ENCODE results near the gene HM13. TPM values are rescaled to one million over a fixed set of nuclear protein-coding genes. Genes with fewer than 3 reads are reported as not detected.

The HM13 gene
- total and polyA plus RNA-seq, 4 donors: 57.6 to 210 (median 99.1) TPM

GRCh38 chr20:31597481-31597855, 83.2 kb downstream of the HM13 start:
- no peak overlapping the region for H3K27ac ChIP-seq (ENCODE audit: low read depth in 1 of 2, low read length in 2 of 2)
- H3K4me1 ChIP-seq (ENCODE audit: control insufficient read depth in 4 of 4, insufficient read depth in 4 of 4, low read length in 3 of 4): peaks cover 8 to 21% (median 13%) of the 10 kb centered on the region in 4 donors
- TF ChIP-seq ZBTB33 (IDR thresholded peaks at IDR 0.05) (no peak), GABPA (IDR thresholded peaks at IDR 0.05 in 1 of 2, conservative IDR thresholded peaks at IDR 0.05 in 1 of 2) (no peak)

GRCh38 chr20:31602431-31602778, 88.2 kb downstream of the HM13 start:
- H3K9ac ChIP-seq (ENCODE audit: low read depth in 1 of 2, low read length in 2 of 2): no peak overlapping the region
- H3K4me3 ChIP-seq (ENCODE audit: low read depth in 1 of 3, low read length in 3 of 3): no peak overlapping the region
- H3K9me3 ChIP-seq (ENCODE audit: control insufficient read depth in 4 of 4, low read length in 3 of 4): no peaks in the 10 kb centered on the region
- WGBS: 82% methylated on average over 4 of the region's 4 CpGs
- DNase-seq (ENCODE audit: low spot score): no peak
- peak overlapping the region; percentile 31 to 44 for H3K27ac ChIP-seq (ENCODE audit: low read depth in 1 of 2, low read length in 2 of 2)
- H3K4me1 ChIP-seq (ENCODE audit: control insufficient read depth in 4 of 4, insufficient read depth in 4 of 4, low read length in 3 of 4): peaks cover 0 to 23% (median 11%) of the 10 kb centered on the region in 4 donors
- no peaks in the 10 kb centered on the region for H3K27me3 ChIP-seq (ENCODE audit: control insufficient read depth in 4 of 4, insufficient read depth in 4 of 4, low read length in 3 of 4)
- peaks cover 0 to 1% (median 0%) of the 10 kb centered on the region in 4 donors for H3K36me3 ChIP-seq (ENCODE audit: control insufficient read depth in 4 of 4, insufficient read depth in 3 of 4, low read depth in 1 of 4, low read length in 3 of 4)
- no peak for TF ChIP-seq EGR1 (IDR thresholded peaks at IDR 0.05; ENCODE audit: low read depth in 2 of 2)
- TF ChIP-seq HNF4A (conservative IDR thresholded peaks at IDR 0.05): no peak
- no peak for TF ChIP-seq ZBTB33 (IDR thresholded peaks at IDR 0.05)
- TF ChIP-seq NR2F2 (IDR thresholded peaks at IDR 0.05): no peak
- no peak for TF ChIP-seq FOXA2 (IDR thresholded peaks at IDR 0.05)
- TF ChIP-seq JUND (IDR thresholded peaks at IDR 0.05): no peak

More at GRCh38 chr20:31597481-31597855, 83.2 kb downstream of the HM13 start:
- no peak overlapping the region for H3K4me3 ChIP-seq (ENCODE audit: low read depth in 1 of 3, low read length in 3 of 3)
- H3K9me3 ChIP-seq (ENCODE audit: control insufficient read depth in 4 of 4, low read length in 3 of 4): no peaks in the 10 kb centered on the region
- DNase-seq (ENCODE audit: low spot score): no peak
- no peak overlapping the region for H3K9ac ChIP-seq (ENCODE audit: low read depth in 1 of 2, low read length in 2 of 2)
- WGBS: 93% methylated on average over 2 of the region's 2 CpGs
- H3K36me3 ChIP-seq (ENCODE audit: control insufficient read depth in 4 of 4, insufficient read depth in 3 of 4, low read depth in 1 of 4, low read length in 3 of 4): no peaks in the 10 kb centered on the region
- H3K27me3 ChIP-seq (ENCODE audit: control insufficient read depth in 4 of 4, insufficient read depth in 4 of 4, low read length in 3 of 4): no peaks in the 10 kb centered on the region

GRCh38 chr20:31602779-31603441, 88.7 kb downstream of the HM13 start:
- WGBS: 77% methylated on average over 17 of the region's 17 CpGs
- Histone ChIP-seq H3K4me1 (ENCODE audit: control insufficient read depth in 4 of 4, insufficient read depth in 4 of 4, low read length in 3 of 4) (peaks cover 0 to 28% (median 14%) of the 10 kb centered on the region in 4 donors), H3K27ac (ENCODE audit: low read depth in 1 of 2, low read length in 2 of 2) (peak overlapping the region; percentile 31 to 44), H3K27me3 (ENCODE audit: control insufficient read depth in 4 of 4, insufficient read depth in 4 of 4, low read length in 3 of 4) (no peaks in the 10 kb centered on the region), H3K36me3 (ENCODE audit: control insufficient read depth in 4 of 4, insufficient read depth in 3 of 4, low read depth in 1 of 4, low read length in 3 of 4) (peaks cover 0 to 1% (median 0%) of the 10 kb centered on the region in 4 donors), H3K9ac (ENCODE audit: low read depth in 1 of 2, low read length in 2 of 2) (no peak overlapping the region), H3K4me3 (ENCODE audit: low read depth in 1 of 3, low read length in 3 of 3) (no peak overlapping the region), H3K9me3 (ENCODE audit: control insufficient read depth in 4 of 4, low read length in 3 of 4) (no peaks in the 10 kb centered on the region)
- TF ChIP-seq RXRA (IDR thresholded peaks at IDR 0.05): no peak
- TF ChIP-seq CTCF (IDR thresholded peaks at IDR 0.05; ENCODE audit: low read depth, low read length, missing input control): no peak
- no peak for TF ChIP-seq FOXA1 (IDR thresholded peaks at IDR 0.05)
- no peak for TF ChIP-seq FOXA2 (IDR thresholded peaks at IDR 0.05)
- no peak for TF ChIP-seq RAD21 (IDR thresholded peaks at IDR 0.05)
- no peak for TF ChIP-seq NR2F2 (IDR thresholded peaks at IDR 0.05)
- TF ChIP-seq ATF3 (IDR thresholded peaks at IDR 0.05): no peak
- no peak for TF ChIP-seq MAX (IDR thresholded peaks at IDR 0.05)
- no peak for TF ChIP-seq JUND (IDR thresholded peaks at IDR 0.05)
- DNase-seq (ENCODE audit: low spot score): no peak

All from liver (tissue), 9 donors.